T-cell (primary cell): ENCODE results near the gene CLP1. TPM values are rescaled to one million over a fixed set of nuclear protein-coding genes. Genes with fewer than 3 reads are reported as not detected.

Experiments used
- ATAC-seq, 4 experiments: fragments of 200-7000 bp in 3 of 4; fragments of 150-1000 bp in 1 of 4; cut with Tn5 transposase; replicated peaks in 1 of 4; 1 replicate in 3 of 4; 2 replicates in 1 of 4; pipeline ENCODE4 v1.10.0; 2021; ENCODE audit warnings: moderate library complexity in 3 of 4, mild to moderate bottlenecking in 2 of 4, moderate number of reproducible peaks in 1 of 4
- CTCF ChIA-PET, 2 donors: fragments of 300-600 bp; sonication (Branson Sonifier 250); formaldehyde crosslinking; loops; one replicate each; lab custom pipeline; 2022; ENCODE audit warnings: antibody characterized with exemption in 2 of 2; lab: Charles Lee
- POLR2A ChIA-PET, 2 donors: fragments of 300-600 bp; sonication (Branson Sonifier 250); formaldehyde crosslinking; loops; one replicate each; lab custom pipeline; 2022; ENCODE audit warnings: antibody characterized with exemption in 2 of 2; lab: Charles Lee
- DNase-seq, 35 experiments: peaks; one replicate each; pipeline versions ENCODE4 v3.0.0 to v3.0.0-alpha.2; 2013 to 2023
- H3K27ac ChIP-seq: one replicate; pipeline ENCODE4 v1.5.1; 2013; ENCODE audit warnings: low read length
- H3K27me3 ChIP-seq, 2 experiments: replicated peaks in 1 of 2; 1 replicate in 1 of 2; 2 replicates in 1 of 2; pipeline versions ENCODE4 v1.6.1 to v1.7.0; 2013; ENCODE audit warnings: low read length in 1 of 2, mixed read lengths in 1 of 2; ENCODE audit not compliant: control insufficient read depth in 2 of 2, insufficient read depth in 2 of 2; ENCODE audit errors: extremely low read depth in 1 of 2
- H3K36me3 ChIP-seq, 2 donors: 1 replicate in 1 of 2; 2 replicates in 1 of 2; pipeline versions ENCODE4 v1.6.1 to v1.7.0; 2013; ENCODE audit warnings: low read length in 1 of 2; ENCODE audit not compliant: control insufficient read depth in 2 of 2, insufficient read depth in 1 of 2; ENCODE audit errors: extremely low read depth in 1 of 2
- H3K4me1 ChIP-seq, 2 experiments: 1 replicate in 1 of 2; 2 replicates in 1 of 2; pipeline versions ENCODE4 v1.6.1 to v1.7.0; 2013; ENCODE audit warnings: low read length in 2 of 2, mixed read lengths in 1 of 2; ENCODE audit not compliant: insufficient read depth in 2 of 2, control insufficient read depth in 1 of 2; ENCODE audit errors: extremely low read depth in 1 of 2
- H3K4me3 ChIP-seq, 2 donors: 1 replicate in 1 of 2; 2 replicates in 1 of 2; pipeline versions ENCODE4 v1.5.1 to v1.7.0; 2013; ENCODE audit warnings: mild to moderate bottlenecking in 2 of 2, low read length in 1 of 2, moderate library complexity in 1 of 2; ENCODE audit not compliant: control insufficient read depth in 1 of 2; ENCODE audit errors: extremely low read depth in 1 of 2
- H3K9me3 ChIP-seq: 2 replicates; pipeline ENCODE4 v1.7.0; 2013
- H3K27ac Mint-ChIP-seq, 2 donors: one replicate each; pipeline ENCODE4 v1.8.0; 2020 to 2021; ENCODE audit warnings: mild to moderate bottlenecking in 2 of 2, mixed read lengths in 2 of 2
- H3K27me3 Mint-ChIP-seq, 2 donors: one replicate each; pipeline ENCODE4 v1.8.0; 2021 to 2022; ENCODE audit warnings: mixed read lengths in 2 of 2
- H3K36me3 Mint-ChIP-seq: one replicate; pipeline ENCODE4 v1.8.0; 2021; ENCODE audit warnings: mixed read lengths
- H3K4me1 Mint-ChIP-seq, 3 donors: one replicate each; pipeline ENCODE4 v1.8.0; 2020 to 2022; ENCODE audit warnings: mixed read lengths in 3 of 3, mild to moderate bottlenecking in 1 of 3
- H3K4me3 Mint-ChIP-seq, 3 donors: one replicate each; pipeline ENCODE4 v1.8.0; 2020 to 2022; ENCODE audit warnings: mild to moderate bottlenecking in 3 of 3, mixed read lengths in 3 of 3, moderate library complexity in 3 of 3
- H3K9me3 Mint-ChIP-seq, 3 donors: one replicate each; pipeline ENCODE4 v1.8.0; 2020 to 2022; ENCODE audit warnings: mixed read lengths in 3 of 3
- WGBS: methylation state at CpG from one replicate; pipeline ENCODE4 v1.1.5; 2013; ENCODE audit warnings: missing lambda C conversion rate; ENCODE audit not compliant: insufficient coverage; 5-methylcytosine and 5-hydroxymethylcytosine counted together
- total RNA-seq, 35 experiments: library from RNA in 6 of 35; stranded (reverse) in 6 of 35; fragments of 120-200 nt in 1 of 35; gene quantifications; one replicate each; pipeline versions ENCODE4 v1.2.1 to v1.2.4 and lab custom pipeline; 2013 to 2026

The CLP1 gene
- total RNA-seq = 10 to 100 TPM; 14.3 to 16.0 (median 14.5) TPM
- total RNA-seq (2013) = 10.6 TPM
- 11.3 to 38.8 (median 24.3) reads per million in 29 experiments for total RNA-seq (lab: John Stamatoyannopoulos, UW)

- Histone ChIP-seq H3K36me3 (peaks cover 5 to 31% of the 10 kb centered on the region in 2 donors), H3K27ac (peak within 1 kb of the TSS; percentile 90), H3K27me3 (no peaks in the 10 kb centered on the region), H3K4me3 (peak within 1 kb of the TSS; percentile 70 to 91), H3K9me3 (no peaks in the 10 kb centered on the region), H3K4me1 (peaks cover 5 to 27% of the 10 kb centered on the region in 2 experiments)
- WGBS = 0% methylated on average over 45 of the region's 45 CpGs
- CTCF ChIA-PET = interaction anchor here (0.7 to 2.4 kb wide), 4 partner anchors 8 to 89 kb away, joined by 3 to 16 read pairs (median 6); partner anchors contain the start of genes UBE2L6 (in 1 of the 2) and YPEL4 (in 1 of the 2)
- H3K9me3 Mint-ChIP-seq = no peaks in the 10 kb centered on the region
- H3K27me3 Mint-ChIP-seq = no peaks in the 10 kb centered on the region
- peaks cover 26% of the 10 kb centered on the region for H3K36me3 Mint-ChIP-seq
- peak within 1 kb of the TSS; percentile 87 to 99 (median 97) for H3K4me3 Mint-ChIP-seq
- POLR2A ChIA-PET = interaction anchor here (0.6 to 1.0 kb wide), 2 partner anchors 9 to 113 kb away, joined by 3 to 4 read pairs; no protein-coding TSS in a partner anchor
- DNase-seq = peak; percentile 96 to 100 (median 98)
- ATAC-seq = peak; percentile 96 to 99 (median 98)
- H3K27ac Mint-ChIP-seq = peak within 1 kb of the TSS; percentile 95 to 97
- peaks cover 38 to 48% (median 41%) of the 10 kb centered on the region in 3 donors for H3K4me1 Mint-ChIP-seq
These were observed at the start of gene CLP1 for GRCh38 chr11:57657194-57658022. Gene CLP1, plus strand, starts transcription at chr11:57657762. Its CDS starts 1,715 bp downstream, at chr11:57659477.

- H3K27ac ChIP-seq = no peak overlapping the region
- DNase-seq (no peak), ATAC-seq (no peak)
- CTCF ChIA-PET = no interaction called here
- no peaks in the 10 kb centered on the region for H3K36me3 ChIP-seq
- WGBS = 89% methylated on average over 2 of the region's 4 CpGs
- H3K36me3 Mint-ChIP-seq = no peaks in the 10 kb centered on the region
- no peak overlapping the region for H3K4me3 ChIP-seq
- POLR2A ChIA-PET = no interaction called here
- peaks cover 0 to 10% of the 10 kb centered on the region in 2 donors for H3K27me3 Mint-ChIP-seq
- no peak overlapping the region for H3K4me3 Mint-ChIP-seq
- H3K27me3 ChIP-seq = peaks cover 0 to 4% of the 10 kb centered on the region in 2 experiments
- no peaks in the 10 kb centered on the region for H3K9me3 Mint-ChIP-seq
- H3K9me3 ChIP-seq = no peaks in the 10 kb centered on the region
- H3K4me1 Mint-ChIP-seq = no peaks in the 10 kb centered on the region
- H3K27ac Mint-ChIP-seq = no peak overlapping the region
- H3K4me1 ChIP-seq = no peaks in the 10 kb centered on the region
These were observed 47.4 kb upstream of the CLP1 start for GRCh38 chr11:57610170-57610569.

GRCh38 chr11:57614234-57614772 lies 43.3 kb upstream of the CLP1 start:
- no peak overlapping the region for H3K27ac ChIP-seq
- Mint-ChIP-seq H3K36me3 (no peaks in the 10 kb centered on the region), H3K27ac (no peak overlapping the region), H3K4me3 (no peak overlapping the region), H3K4me1 (no peaks in the 10 kb centered on the region), H3K9me3 (peaks cover 0 to 1% (median 0%) of the 10 kb centered on the region in 3 donors), H3K27me3 (peaks cover 8 to 10% of the 10 kb centered on the region in 2 donors)
- H3K9me3 ChIP-seq = no peaks in the 10 kb centered on the region
- no peaks in the 10 kb centered on the region for H3K36me3 ChIP-seq
- POLR2A ChIA-PET = no interaction called here
- H3K4me1 ChIP-seq = no peaks in the 10 kb centered on the region
- CTCF ChIA-PET = interaction anchor here in 1 of 2 donors (0.6 kb wide), 1 partner anchor 364 kb away, joined by 3 read pairs; no protein-coding TSS in a partner anchor
- peaks cover 0 to 8% of the 10 kb centered on the region in 2 experiments for H3K27me3 ChIP-seq
- ATAC-seq = no peak
- no peak overlapping the region for H3K4me3 ChIP-seq
- 66% methylated on average over 10 of the region's 10 CpGs for WGBS
- no peak for DNase-seq

GRCh38 chr11:57615308-57615707 lies 42.3 kb upstream of the CLP1 start:
- DNase-seq (no peak), ATAC-seq (no peak)
- no peaks in the 10 kb centered on the region for H3K36me3 Mint-ChIP-seq
- Histone ChIP-seq H3K36me3 (no peaks in the 10 kb centered on the region), H3K4me3 (no peak overlapping the region), H3K9me3 (no peaks in the 10 kb centered on the region), H3K4me1 (no peaks in the 10 kb centered on the region), H3K27ac (no peak overlapping the region), H3K27me3 (peaks cover 0 to 8% of the 10 kb centered on the region in 2 experiments)
- ChIA-PET CTCF (interaction anchor here in 1 of 2 donors (0.6 kb wide), 1 partner anchor 43 kb away, joined by 3 read pairs; no protein-coding TSS in a partner anchor), POLR2A (interaction anchor here in 1 of 2 donors (0.7 kb wide), 1 partner anchor 1042 kb away, joined by 3 read pairs; no protein-coding TSS in a partner anchor)
- H3K4me1 Mint-ChIP-seq = no peaks in the 10 kb centered on the region
- H3K27ac Mint-ChIP-seq = no peak overlapping the region
- peaks cover 0 to 1% (median under 1%) of the 10 kb centered on the region in 3 donors for H3K9me3 Mint-ChIP-seq
- H3K27me3 Mint-ChIP-seq = peaks cover 8 to 10% of the 10 kb centered on the region in 2 donors
- WGBS = no CpG with 5 or more reads among the region's 1 CpG
- no peak overlapping the region for H3K4me3 Mint-ChIP-seq

GRCh38 chr11:57616595-57616994 lies 41.0 kb upstream of the CLP1 start:
- Mint-ChIP-seq H3K4me3 (no peak overlapping the region), H3K27ac (no peak overlapping the region), H3K27me3 (peaks cover 8 to 10% of the 10 kb centered on the region in 2 donors), H3K4me1 (no peaks in the 10 kb centered on the region), H3K9me3 (peaks cover 0 to 5% (median 1%) of the 10 kb centered on the region in 3 donors), H3K36me3 (no peaks in the 10 kb centered on the region)
- POLR2A ChIA-PET = no interaction called here
- H3K27me3 ChIP-seq = peaks cover 0 to 7% of the 10 kb centered on the region in 2 experiments
- H3K27ac ChIP-seq = no peak overlapping the region
- no peak for DNase-seq
- no peaks in the 10 kb centered on the region for H3K9me3 ChIP-seq
- no peak overlapping the region for H3K4me3 ChIP-seq
- no peak for ATAC-seq
- CTCF ChIA-PET = no interaction called here
- no peaks in the 10 kb centered on the region for H3K4me1 ChIP-seq
- no peaks in the 10 kb centered on the region for H3K36me3 ChIP-seq
- no CpG with 5 or more reads among the region's 3 CpGs for WGBS

GRCh38 chr11:57618438-57618837 lies 39.1 kb upstream of the CLP1 start:
- H3K9me3 ChIP-seq = no peaks in the 10 kb centered on the region
- peaks cover 0 to 12% of the 10 kb centered on the region in 2 experiments for H3K27me3 ChIP-seq
- CTCF ChIA-PET = interaction anchor here in 1 of 2 donors (0.5 kb wide), 1 partner anchor 28 kb away, joined by 4 read pairs; no protein-coding TSS in a partner anchor
- 89% methylated on average over 1 of the region's 2 CpGs for WGBS
- ATAC-seq (no peak), DNase-seq (no peak)
- no peaks in the 10 kb centered on the region for H3K36me3 ChIP-seq
- Mint-ChIP-seq H3K4me1 (no peaks in the 10 kb centered on the region), H3K36me3 (no peaks in the 10 kb centered on the region), H3K27me3 (peaks cover 9 to 12% of the 10 kb centered on the region in 2 donors), H3K4me3 (no peak overlapping the region), H3K9me3 (peaks cover 0 to 5% (median 1%) of the 10 kb centered on the region in 3 donors), H3K27ac (no peak overlapping the region)
- no peak overlapping the region for H3K4me3 ChIP-seq
- H3K4me1 ChIP-seq = no peaks in the 10 kb centered on the region
- H3K27ac ChIP-seq = no peak overlapping the region
- POLR2A ChIA-PET = interaction anchor here in 1 of 2 donors (0.7 kb wide), 1 partner anchor 287 kb away, joined by 4 read pairs; no protein-coding TSS in a partner anchor
